Activated CD4-positive, alpha-beta T cell treated with anti-CD3 and anti-CD28 coated beads, Interleukin-2, amount 10 ng/mL, durations not matched to agents 7 days and 5 days (primary cell): ENCODE data around the gene DOCK2. TPM values are rescaled to one million over a fixed set of nuclear protein-coding genes. Genes with fewer than 3 reads are reported as not detected.

Experiments used
- CTCF ChIA-PET: fragments of 350-600 bp; sonication (Branson Sonifier 250); formaldehyde crosslinking; loops from one replicate; lab custom pipeline; 2021; ENCODE audit warnings: antibody characterized with exemption; lab: Charles Lee
- POLR2A ChIA-PET: fragments of 350-600 bp; sonication (Branson Sonifier 250); formaldehyde crosslinking; loops from one replicate; lab custom pipeline; 2021; ENCODE audit warnings: antibody characterized with exemption; lab: Charles Lee
- DNase-seq: peaks from one replicate; pipeline ENCODE4 v3.0.0-alpha.2; 2020
- H3K27ac Mint-ChIP-seq: one replicate; pipeline ENCODE4 v1.8.0; 2021; ENCODE audit warnings: mild to moderate bottlenecking, moderate library complexity, mixed read lengths
- H3K27me3 Mint-ChIP-seq: one replicate; pipeline ENCODE4 v1.8.0; 2021; ENCODE audit warnings: mixed read lengths
- H3K36me3 Mint-ChIP-seq: one replicate; pipeline ENCODE4 v1.8.0; 2021; ENCODE audit warnings: low read depth, mixed read lengths
- H3K4me1 Mint-ChIP-seq: one replicate; pipeline ENCODE4 v1.8.0; 2021; ENCODE audit warnings: mixed read lengths
- H3K4me3 Mint-ChIP-seq: one replicate; pipeline ENCODE4 v1.8.0; 2021; ENCODE audit warnings: mild to moderate bottlenecking, moderate library complexity, mixed read lengths
- H3K9me3 Mint-ChIP-seq: one replicate; pipeline ENCODE4 v1.8.0; 2021; ENCODE audit warnings: mixed read lengths
- total RNA-seq, 2 experiments: library from RNA; stranded (reverse); gene quantifications; one replicate each; pipeline ENCODE4 v1.2.3, GENCODE V29; 2021

Gene DOCK2
- total RNA-seq, 2 experiments from 2014 or later: 270 to 300 TPM

DNA sequence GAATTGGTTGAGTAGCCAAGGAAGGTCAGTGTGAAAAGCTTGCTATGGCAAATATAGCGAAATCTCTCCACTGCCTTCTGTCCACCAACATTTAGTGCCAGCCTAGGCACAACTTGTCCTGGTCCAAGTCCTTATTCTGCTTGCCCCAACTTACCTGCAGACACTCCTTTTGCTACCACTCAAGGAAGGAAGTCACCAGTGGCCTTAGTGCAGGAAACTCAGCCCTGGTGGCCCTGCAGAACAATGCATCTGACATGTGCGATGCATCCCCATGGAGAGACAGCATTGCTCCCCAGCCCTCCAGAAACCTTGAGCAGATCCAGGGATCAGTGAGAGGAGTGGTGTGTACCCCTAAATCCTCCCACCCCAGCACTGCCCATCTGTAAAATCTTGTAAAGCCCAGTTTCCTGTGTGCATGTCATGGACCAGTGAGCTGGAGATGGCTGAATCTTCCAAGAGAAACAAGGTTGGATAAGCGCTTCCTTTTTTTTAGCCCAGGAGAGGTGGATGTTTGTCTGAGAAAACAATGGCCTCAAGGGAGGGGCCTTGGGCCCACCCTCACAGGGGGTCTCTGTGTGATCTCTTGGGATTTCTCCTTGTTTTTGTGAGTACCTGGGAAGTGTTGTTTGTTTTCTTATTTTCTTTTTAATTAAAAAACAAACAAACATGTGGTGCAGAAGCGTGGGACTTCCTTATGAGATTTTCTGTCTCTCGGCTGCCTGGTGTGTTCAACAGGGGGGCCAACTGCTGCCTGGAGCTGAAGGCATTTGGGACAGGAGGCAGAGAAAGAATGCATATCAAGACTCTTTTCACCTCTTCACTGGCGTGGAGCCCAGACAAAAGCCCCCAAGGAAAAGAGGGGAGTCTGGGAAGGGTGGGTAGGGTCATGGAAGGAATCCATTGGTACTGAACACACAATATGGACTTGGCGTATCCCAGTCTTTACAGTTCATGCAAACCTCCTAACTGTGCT lies 472.3 kb downstream of the DOCK2 start:
- no peaks in the 10 kb centered on the region for H3K9me3 Mint-ChIP-seq
- H3K4me3 Mint-ChIP-seq: no peak overlapping the region

DNA sequence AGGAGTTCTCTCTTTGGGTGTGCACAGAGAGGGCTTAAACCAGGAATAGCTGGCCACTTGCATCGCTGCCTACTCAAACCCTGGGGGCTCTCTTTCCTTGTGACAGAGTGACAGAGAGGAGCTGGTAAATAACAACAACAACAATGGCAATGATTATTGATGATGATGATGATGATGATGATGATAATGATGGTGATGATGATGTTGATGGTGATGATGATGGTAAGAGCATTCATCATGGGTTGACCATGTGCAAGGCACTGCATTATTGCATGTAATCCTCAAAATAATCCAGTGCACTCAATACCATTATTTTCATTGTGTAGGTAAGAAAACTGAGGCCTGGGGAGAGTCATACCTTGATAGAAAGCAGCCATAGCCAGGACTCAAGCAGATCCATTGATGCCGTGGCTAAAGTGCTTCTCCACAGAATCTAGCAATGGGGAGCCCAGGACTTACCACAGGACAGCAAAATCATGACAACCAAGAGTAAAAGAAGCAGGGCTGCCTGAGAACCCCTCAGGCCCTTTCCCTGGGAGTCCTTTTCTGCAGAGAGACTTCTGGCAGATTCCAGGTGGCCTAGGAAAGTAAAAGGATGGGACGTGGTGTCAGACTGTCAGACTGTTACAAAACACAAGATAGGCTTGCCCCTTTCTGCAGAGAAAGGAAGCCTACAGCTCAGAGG lies 473.5 kb downstream of the DOCK2 start:
- H3K9me3 Mint-ChIP-seq: no peaks in the 10 kb centered on the region
- H3K4me3 Mint-ChIP-seq: no peak overlapping the region
- no peaks in the 10 kb centered on the region for H3K36me3 Mint-ChIP-seq
- H3K27ac Mint-ChIP-seq: no peak overlapping the region
- ChIA-PET CTCF (no interaction called here), POLR2A (no interaction called here)
- no peak for DNase-seq
- no peaks in the 10 kb centered on the region for H3K4me1 Mint-ChIP-seq
- H3K27me3 Mint-ChIP-seq: peaks cover 3% of the 10 kb centered on the region

More for the DNA sequence above, 472.3 kb downstream of the DOCK2 start:
- no peaks in the 10 kb centered on the region for H3K4me1 Mint-ChIP-seq
- ChIA-PET CTCF (no interaction called here), POLR2A (no interaction called here)
- H3K36me3 Mint-ChIP-seq: no peaks in the 10 kb centered on the region
- DNase-seq: no peak
- no peak overlapping the region for H3K27ac Mint-ChIP-seq
- peaks cover 6% of the 10 kb centered on the region for H3K27me3 Mint-ChIP-seq

DNA sequence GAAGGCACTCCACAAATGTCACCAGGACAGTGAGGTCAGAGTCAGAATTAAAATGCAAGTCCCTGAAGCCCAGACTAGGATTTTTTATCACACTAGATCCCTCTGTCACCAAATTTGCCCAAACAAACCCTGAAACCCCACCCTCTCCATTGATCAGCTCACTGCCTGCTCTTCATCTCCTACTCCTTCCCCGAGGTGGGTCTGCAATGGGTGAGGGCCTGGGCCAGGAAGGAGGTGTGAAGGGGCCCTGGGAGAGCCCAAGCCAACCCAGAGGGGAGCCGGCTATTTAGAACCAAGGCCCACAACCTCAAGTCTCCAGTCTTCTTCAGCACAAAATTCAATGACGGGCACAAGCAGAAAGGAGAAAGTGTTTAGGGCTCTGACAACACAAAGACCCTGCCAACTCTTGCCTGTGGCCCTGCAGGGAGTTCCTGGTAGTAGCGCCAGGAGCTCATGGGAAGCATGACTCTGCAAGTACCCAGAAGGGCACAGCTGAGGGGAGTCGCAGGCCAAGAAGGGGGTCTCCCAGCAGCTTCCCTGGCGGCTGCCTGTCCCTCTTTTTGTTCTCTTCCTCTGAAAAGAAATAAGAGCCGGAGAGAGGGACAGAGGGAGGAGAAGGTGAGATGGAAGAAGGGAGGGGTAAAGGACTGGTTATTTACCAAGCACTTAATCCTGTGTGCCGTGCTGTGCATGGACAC lies 474.2 kb downstream of the DOCK2 start:
- Mint-ChIP-seq H3K4me3 (no peak overlapping the region), H3K27ac (no peak overlapping the region), H3K4me1 (no peaks in the 10 kb centered on the region), H3K9me3 (no peaks in the 10 kb centered on the region), H3K27me3 (peaks cover 3% of the 10 kb centered on the region), H3K36me3 (no peaks in the 10 kb centered on the region)
- DNase-seq: no peak
- CTCF ChIA-PET: no interaction called here
- POLR2A ChIA-PET: no interaction called here

DNA sequence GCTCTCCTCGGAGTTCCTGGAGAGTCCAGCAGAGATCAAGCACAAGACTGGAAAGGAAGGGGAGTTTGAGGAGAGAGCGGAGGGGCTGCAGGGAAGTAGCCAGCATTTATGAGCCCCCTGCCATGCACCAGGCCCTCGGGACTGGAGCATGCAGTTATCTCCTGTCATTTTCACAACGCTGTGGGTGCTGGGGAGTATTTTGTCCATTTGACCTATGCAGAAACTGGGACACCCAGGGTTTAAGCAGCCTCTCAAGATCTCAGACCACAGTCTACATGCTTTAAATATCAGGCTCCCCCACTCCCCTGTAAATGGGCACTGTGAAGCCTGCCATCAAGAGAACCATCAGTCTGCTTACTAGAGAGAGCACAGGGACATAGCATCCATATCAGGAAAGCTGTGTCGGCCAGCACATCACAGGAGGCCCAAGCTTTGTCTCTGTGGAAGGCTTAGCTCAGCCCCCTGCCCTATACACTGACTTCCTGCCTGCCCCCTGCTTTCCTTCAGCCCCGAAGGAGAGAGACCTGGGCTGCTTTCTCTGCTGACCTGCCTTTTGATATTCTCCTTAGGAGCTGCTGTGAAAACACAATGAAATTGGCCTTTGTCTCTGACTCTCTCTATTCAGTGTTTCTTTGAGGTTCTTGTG lies 475.9 kb downstream of the DOCK2 start:
- Mint-ChIP-seq H3K27ac (no peak overlapping the region), H3K4me3 (no peak overlapping the region), H3K36me3 (no peaks in the 10 kb centered on the region), H3K27me3 (no peaks in the 10 kb centered on the region), H3K9me3 (no peaks in the 10 kb centered on the region), H3K4me1 (no peaks in the 10 kb centered on the region)
- DNase-seq: no peak
- CTCF ChIA-PET: no interaction called here
- POLR2A ChIA-PET: no interaction called here

DNA sequence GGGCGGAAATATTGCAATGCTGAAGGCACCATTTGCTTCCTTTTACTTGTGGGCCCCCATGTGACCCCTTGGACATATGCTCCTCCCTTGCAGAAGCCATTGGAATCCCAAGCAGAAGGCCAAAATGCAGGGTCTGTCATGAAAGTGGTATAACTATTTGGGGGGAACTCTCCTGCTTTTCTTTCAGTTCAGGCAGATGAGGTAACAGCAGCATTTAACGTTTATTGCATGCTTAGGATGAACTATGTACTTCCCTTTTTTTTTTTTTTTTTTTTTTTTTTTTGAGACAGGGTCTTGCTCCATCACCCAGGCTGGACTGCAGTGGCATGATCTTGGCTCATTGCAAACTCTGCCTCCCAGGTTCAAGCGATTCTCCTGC lies 476.4 kb downstream of the DOCK2 start:
- no peaks in the 10 kb centered on the region for H3K9me3 Mint-ChIP-seq
- H3K36me3 Mint-ChIP-seq: no peaks in the 10 kb centered on the region
- H3K27ac Mint-ChIP-seq: no peak overlapping the region
- no peaks in the 10 kb centered on the region for H3K4me1 Mint-ChIP-seq
- CTCF ChIA-PET: no interaction called here
- no peak overlapping the region for H3K4me3 Mint-ChIP-seq
- H3K27me3 Mint-ChIP-seq: peaks cover under 1% of the 10 kb centered on the region
- POLR2A ChIA-PET: no interaction called here
- DNase-seq: no peak

DNA sequence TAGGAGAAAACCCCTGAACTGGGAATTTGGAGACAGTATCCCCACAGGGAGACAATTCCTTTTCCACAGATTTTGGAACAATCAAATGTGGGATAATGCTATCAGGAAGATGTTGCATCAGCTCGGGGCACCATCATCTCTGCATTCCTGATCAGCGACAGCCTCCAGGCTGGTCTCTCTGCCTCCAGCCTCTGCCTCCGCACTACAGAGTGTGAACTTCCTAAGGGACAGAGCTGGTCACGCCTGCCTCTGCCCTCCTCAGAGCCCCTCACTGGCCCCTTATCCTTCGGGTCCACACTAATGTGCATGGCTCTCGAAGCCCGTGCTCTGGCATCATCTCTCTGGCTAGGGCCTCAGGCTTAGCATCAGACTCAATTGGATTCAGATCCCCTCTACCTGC lies 477.2 kb downstream of the DOCK2 start:
- Mint-ChIP-seq H3K27me3 (peaks cover 5% of the 10 kb centered on the region), H3K4me3 (no peak overlapping the region), H3K27ac (no peak overlapping the region), H3K4me1 (no peaks in the 10 kb centered on the region), H3K36me3 (no peaks in the 10 kb centered on the region), H3K9me3 (no peaks in the 10 kb centered on the region)
- no peak for DNase-seq
- POLR2A ChIA-PET: no interaction called here
- CTCF ChIA-PET: interaction anchor here (1.1 kb wide), 1 partner anchor 12 kb away, joined by 3 read pairs; no protein-coding TSS in a partner anchor

DNA sequence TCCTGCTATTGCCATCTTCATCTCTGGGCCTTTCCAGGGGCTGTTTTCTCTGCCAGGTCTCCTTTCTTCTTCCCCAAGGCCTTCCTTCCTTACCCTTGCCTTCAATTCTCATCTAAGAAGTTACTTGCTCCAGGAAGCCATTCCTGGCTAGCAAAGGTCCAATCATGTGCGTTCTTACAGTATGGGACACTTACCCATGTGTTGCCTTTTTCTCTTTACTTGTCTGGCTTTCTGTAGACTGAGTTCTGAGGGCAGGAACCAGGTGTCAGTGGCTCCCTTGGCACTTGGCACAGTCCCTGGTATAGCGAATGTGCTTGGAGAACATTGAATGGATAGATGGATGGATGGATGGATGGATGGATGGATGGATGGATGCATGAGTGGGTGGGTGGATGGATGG lies 478.9 kb downstream of the DOCK2 start:
- Mint-ChIP-seq H3K27me3 (peaks cover 11% of the 10 kb centered on the region), H3K36me3 (no peaks in the 10 kb centered on the region), H3K4me3 (no peak overlapping the region), H3K27ac (no peak overlapping the region), H3K4me1 (no peaks in the 10 kb centered on the region), H3K9me3 (no peaks in the 10 kb centered on the region)
- no peak for DNase-seq
- POLR2A ChIA-PET: no interaction called here
- CTCF ChIA-PET: no interaction called here

DNA sequence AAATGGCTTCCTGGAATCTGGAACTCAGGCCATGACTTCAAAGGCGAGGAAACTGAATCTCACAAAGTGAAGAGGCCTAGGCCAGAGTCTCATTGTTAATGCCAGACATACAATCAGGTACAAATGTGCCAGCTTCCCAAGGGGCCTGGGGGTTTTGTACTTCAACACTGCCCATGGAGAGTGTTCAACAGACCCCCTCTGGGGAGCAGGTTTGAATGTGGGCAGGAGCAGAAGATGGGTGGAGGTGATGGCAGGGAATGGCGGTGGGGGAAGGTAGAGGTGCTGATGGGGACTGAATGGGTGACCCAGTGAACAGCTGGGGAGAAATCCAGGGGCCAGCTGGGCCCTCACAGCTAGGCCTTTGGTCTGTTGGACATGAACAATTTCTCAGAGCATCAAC lies 480.7 kb downstream of the DOCK2 start:
- CTCF ChIA-PET: no interaction called here
- H3K27ac Mint-ChIP-seq: no peak overlapping the region
- no peaks in the 10 kb centered on the region for H3K4me1 Mint-ChIP-seq
- DNase-seq: no peak
- peaks cover 15% of the 10 kb centered on the region for H3K27me3 Mint-ChIP-seq
- H3K4me3 Mint-ChIP-seq: no peak overlapping the region
- H3K9me3 Mint-ChIP-seq: no peaks in the 10 kb centered on the region
- POLR2A ChIA-PET: no interaction called here
- no peaks in the 10 kb centered on the region for H3K36me3 Mint-ChIP-seq

DNA sequence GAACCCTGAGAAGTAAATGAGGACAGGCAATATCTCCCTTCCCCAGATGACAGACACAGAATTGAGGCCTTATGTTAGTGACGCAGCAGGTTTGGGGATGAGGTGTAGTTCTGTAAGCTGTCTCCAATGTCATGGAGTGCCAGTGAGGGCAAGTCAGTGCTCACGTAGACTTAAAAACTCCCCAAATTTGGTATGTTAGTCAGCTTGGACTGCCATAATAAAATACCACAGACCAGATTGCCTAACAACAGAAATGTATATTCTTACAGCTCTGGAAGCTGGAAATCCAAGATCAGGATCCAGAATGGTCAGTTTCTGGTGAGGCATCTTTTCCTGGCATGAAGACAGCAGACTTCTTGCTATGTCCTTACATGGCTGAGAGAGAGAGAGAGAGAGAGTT lies 483.5 kb downstream of the DOCK2 start:
- POLR2A ChIA-PET: no interaction called here
- Mint-ChIP-seq H3K27ac (no peak overlapping the region), H3K27me3 (peaks cover 21% of the 10 kb centered on the region), H3K36me3 (no peaks in the 10 kb centered on the region), H3K9me3 (no peaks in the 10 kb centered on the region), H3K4me3 (no peak overlapping the region), H3K4me1 (no peaks in the 10 kb centered on the region)
- CTCF ChIA-PET: interaction anchor here (0.8 kb wide), 1 partner anchor 22 kb away, joined by 3 read pairs; no protein-coding TSS in a partner anchor
- DNase-seq: no peak

DNA sequence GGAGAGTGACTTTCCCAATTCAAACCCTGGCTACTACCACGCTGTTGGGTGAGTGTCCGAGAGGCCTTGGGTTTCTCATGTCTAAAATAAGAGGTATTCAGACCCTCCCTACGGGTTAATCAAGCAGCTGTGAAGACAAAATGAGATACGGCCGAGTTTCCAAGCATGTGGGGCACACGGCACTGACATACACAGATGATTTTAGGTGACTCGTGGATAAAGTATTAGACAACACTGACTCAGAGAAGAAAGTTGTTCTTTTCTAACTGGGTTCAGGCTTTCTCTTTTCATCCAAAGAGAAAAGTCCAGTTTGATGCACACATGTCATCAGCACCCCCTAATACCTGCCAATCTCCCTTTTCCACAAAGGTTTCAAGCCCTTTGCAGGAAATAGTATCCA lies 484.2 kb downstream of the DOCK2 start:
- H3K36me3 Mint-ChIP-seq: no peaks in the 10 kb centered on the region
- no peaks in the 10 kb centered on the region for H3K9me3 Mint-ChIP-seq
- POLR2A ChIA-PET: no interaction called here
- no peaks in the 10 kb centered on the region for H3K4me1 Mint-ChIP-seq
- peaks cover 25% of the 10 kb centered on the region for H3K27me3 Mint-ChIP-seq
- no peak overlapping the region for H3K4me3 Mint-ChIP-seq
- no peak for DNase-seq
- CTCF ChIA-PET: no interaction called here
- H3K27ac Mint-ChIP-seq: no peak overlapping the region

DNA sequence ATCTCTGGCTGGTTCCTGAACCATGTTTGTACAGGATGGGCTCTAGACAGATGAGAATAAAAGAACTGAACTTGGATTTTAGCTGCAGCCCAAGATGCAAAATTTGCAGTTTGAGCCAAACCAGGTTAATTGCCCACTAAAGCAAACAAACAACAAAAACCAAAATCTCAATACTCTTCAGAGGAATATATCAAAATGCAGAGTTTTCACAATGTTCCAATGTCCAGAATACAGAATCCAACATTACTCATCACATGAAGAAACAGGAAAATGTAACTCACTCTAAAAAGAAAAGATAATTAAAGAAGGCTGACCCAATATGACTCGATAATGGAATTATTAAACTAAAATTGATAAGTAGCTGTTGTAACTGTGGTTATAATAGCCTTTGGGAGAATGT lies 489.0 kb downstream of the DOCK2 start:
- peaks cover 46% of the 10 kb centered on the region for H3K27me3 Mint-ChIP-seq
- H3K36me3 Mint-ChIP-seq: no peaks in the 10 kb centered on the region
- DNase-seq: no peak
- no peak overlapping the region for H3K27ac Mint-ChIP-seq
- H3K4me3 Mint-ChIP-seq: no peak overlapping the region
- no peaks in the 10 kb centered on the region for H3K4me1 Mint-ChIP-seq
- CTCF ChIA-PET: no interaction called here
- POLR2A ChIA-PET: no interaction called here
- H3K9me3 Mint-ChIP-seq: no peaks in the 10 kb centered on the region

DNA sequence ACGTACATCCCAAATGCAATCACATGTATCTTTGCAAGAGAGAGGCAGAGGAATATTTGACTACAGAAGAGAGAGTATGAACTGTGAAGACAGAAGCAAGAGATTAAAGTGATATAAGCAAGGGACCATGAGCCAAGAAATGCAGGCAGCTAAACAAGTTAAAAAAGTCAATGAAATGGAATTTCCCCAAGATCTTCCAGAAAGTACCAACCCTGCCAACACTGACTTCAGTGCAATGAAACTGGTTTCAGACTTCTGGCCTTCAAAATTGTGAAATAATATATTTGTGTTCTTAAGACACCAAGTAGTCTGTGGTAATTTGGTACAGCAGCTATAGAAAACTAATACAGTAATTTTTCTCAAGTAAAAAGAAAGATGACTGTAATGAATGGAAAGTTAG lies 489.6 kb downstream of the DOCK2 start:
- Mint-ChIP-seq H3K27me3 (peaks cover 43% of the 10 kb centered on the region), H3K4me1 (no peaks in the 10 kb centered on the region), H3K9me3 (no peaks in the 10 kb centered on the region), H3K4me3 (no peak overlapping the region), H3K36me3 (no peaks in the 10 kb centered on the region), H3K27ac (no peak overlapping the region)
- no peak for DNase-seq
- POLR2A ChIA-PET: no interaction called here
- CTCF ChIA-PET: no interaction called here
